Gastrocnemius medialis (tissue), 4 donors: ENCODE measurements around the gene PPP1R17.

Experiments used
- CTCF ChIP-seq, 5 experiments: fragments of 450-650 bp in 3 of 5; fragments of 200-600 bp in 2 of 5; sonication (generic) in 2 of 5; IDR thresholded peaks in 4 of 5; conservative IDR thresholded peaks in 1 of 5; 1 replicate in 4 of 5; 2 replicates in 1 of 5; pipeline ENCODE4 v1.5.1; 2016 to 2019; ENCODE audit warnings: antibody characterized with exemption in 5 of 5, mild to moderate bottlenecking in 3 of 5, moderate library complexity in 3 of 5
- POLR2A ChIP-seq, 2 donors: fragments of 450-650 bp; IDR thresholded peaks; one replicate each; pipeline ENCODE4 v1.6.1; 2017; ENCODE audit warnings: antibody characterized with exemption in 2 of 2, mild to moderate bottlenecking in 2 of 2, moderate library complexity in 2 of 2

GRCh38 chr7:31664890-31665289 is 22.1 kb upstream of the PPP1R17 start:
- no peak for TF ChIP-seq POLR2A (IDR thresholded peaks at IDR 0.05)
- no peak for TF ChIP-seq CTCF (IDR thresholded peaks at IDR 0.05 in 4 of 5, conservative IDR thresholded peaks at IDR 0.05 in 1 of 5)
